NCI-H1930 (cell line): Measurements from ENCODE around the gene SPTBN5.

Experiments used
- DNase-seq, 2 experiments: peaks; one replicate each; lab custom pipeline; 2025; lab: John Stamatoyannopoulos, UW

SPTBN5 gene

DNA sequence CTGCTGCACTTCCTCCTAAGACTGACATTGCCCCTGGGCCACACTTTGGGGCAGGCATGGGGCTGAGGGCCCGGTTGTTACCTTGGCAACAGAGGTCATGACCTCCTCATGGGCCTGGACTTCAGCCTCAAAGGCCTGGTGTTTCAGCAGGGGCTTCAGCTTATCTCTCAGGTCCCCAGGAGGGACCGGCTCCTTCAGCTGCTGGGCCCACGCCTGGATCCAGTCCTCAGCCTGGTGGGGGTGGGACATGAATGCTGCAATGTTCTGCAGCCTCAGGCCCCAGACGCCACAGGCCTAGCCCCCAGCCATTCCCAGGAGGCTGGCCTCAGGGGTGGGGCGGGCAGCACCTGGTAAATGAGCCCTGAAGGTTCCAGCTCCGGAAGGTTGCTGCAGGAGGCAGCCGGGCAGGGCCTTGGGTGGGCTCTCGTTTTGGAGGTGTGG lies 27.6 kb downstream of the SPTBN5 start:
- no peak for DNase-seq

DNA sequence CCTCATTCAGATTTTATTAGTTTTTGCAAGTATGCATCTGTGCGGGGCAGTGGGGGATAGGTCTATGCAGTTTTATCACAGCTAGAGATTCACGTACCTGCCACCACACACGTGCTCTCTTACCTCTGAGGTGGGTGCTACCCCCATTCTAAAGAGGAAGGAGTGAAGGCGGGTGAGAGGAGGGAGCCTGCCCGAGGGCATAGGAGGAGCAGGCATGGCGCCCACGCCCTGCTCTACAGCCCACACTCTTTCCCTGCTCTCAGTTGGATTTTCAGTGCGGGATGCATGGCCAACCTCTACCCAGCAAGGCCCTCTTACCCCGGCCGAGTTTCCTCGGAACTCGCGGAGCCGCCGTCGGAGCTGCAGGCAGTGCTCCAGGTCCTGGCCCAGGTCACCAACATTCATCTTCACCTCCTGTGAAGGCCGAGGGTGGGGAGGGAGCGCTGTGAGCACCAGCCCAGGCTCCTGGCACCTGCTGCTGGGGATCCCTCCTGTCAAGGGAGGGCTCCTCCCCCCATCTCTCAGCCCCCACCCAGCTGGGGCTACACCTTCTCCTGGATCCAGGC lies 28.3 kb downstream of the SPTBN5 start:
- no peak for DNase-seq

DNA sequence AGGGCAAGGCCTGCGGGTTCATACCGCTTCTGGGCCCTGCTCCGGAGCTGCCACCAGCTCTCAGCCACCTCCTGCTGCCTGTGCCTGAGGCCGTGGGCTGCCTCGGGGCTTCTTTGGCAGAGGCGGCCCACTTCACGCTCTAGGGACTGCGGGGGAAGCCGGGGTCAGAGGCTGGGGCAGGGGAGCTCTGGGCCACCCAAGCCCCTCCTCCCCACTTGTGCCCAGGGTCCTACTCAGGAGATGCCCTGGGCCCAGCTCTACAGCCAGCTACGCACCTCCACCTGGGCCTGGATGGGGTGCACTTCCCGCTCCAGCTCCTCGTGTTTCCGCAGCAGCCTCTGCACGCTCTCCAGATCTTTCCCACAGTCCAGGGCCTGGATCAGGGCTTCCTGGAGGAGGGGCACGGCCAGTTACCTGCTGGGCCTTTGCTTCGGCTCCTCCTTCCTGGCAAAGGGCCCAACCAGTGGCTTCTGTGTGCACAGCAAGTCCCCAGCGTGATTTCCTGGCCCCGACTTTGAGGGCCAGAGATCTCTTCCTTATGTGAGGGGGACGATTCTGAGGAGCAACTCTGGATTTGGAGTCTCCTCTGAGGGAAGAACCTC lies 31.2 kb downstream of the SPTBN5 start:
- no peak for DNase-seq

DNA sequence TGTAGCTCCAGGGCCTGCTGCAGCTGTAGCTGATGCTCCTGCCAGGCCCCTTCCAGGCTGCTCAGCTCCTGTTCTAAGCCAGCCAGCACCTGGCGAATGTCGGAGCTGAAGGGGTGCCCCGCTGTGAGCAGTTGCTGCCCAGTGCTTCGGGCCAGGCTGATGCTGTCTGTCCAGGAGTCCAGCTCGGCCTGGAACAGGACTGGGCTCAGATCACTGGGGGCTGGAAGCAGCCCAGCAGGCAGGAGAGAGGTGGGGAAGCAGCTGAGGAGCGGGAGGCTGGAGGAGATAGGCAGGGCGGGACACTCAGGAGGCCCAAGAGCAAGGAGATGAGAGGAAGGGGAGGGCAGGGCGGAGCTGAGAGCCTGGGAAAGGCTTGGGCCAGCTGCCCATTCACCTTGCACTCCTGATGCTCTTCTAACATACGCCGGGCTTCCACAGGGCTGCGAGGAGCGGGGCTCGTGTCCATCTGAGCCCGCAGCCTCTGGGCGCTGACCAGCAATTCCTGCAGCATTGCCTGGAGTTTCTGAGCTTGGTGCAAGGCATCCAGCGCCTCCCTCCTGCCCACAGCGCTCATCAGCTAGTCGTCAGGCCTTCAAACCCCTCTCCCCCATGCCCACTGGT lies 32.0 kb downstream of the SPTBN5 start:
- no peak for DNase-seq

DNA sequence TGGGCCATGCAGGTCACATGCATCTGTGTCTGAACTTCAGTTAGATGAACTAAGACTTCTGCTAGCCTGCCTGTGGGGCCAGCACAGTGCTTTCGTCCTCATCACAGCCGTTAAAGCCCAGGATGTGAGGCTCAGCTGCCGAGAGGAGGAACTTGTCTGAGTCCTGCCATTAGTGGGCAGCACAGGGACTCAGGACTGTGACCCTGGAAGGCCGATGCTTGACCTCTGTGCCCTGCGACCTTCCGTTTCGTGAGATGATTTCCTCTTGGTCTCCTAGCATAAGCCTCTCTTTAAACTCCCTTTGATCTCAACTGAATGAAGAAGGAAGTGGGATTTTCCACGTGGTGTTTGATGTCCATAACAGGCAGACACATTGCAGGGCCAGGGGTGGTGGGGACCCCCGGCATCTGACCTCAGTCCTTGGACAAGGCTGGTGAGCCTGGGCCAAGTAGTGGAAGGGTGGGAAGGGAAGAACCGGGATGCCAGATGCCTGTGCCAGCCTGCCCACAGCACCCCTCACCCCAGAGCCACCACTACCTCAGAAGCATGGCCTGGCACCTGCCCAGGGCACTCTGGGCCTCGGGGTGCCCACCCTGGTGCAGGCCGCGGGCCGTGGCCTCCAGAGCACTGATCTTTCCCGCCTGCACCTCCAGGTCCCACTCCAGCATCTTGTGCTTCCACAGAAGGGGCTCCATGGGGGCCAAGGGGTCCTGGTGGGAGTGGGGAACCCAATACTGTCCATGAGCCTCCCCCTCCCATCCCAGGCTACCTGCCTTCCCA lies 33.6 kb downstream of the SPTBN5 start:
- no peak for DNase-seq

DNA sequence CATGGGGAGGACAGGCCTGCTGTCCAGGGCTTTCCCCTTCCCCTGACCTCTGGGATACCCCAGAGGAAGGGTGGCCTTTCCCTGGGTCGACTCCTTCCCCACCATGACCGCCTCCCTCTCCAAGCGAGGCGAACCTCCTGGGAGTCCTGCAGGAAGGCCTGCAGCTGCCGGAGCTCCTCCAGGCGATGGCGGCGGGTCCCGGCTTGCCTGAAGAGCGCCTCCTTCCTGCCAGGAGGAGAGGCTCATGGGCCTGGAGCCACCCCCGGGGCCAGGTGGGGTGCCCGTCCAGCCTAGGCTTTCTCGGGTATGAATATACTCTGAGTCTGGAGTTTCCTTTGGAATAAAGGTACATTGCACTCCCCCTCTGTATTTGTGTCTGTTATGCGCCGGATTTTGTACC lies 35.1 kb downstream of the SPTBN5 start:
- DNase-seq = no peak

DNA sequence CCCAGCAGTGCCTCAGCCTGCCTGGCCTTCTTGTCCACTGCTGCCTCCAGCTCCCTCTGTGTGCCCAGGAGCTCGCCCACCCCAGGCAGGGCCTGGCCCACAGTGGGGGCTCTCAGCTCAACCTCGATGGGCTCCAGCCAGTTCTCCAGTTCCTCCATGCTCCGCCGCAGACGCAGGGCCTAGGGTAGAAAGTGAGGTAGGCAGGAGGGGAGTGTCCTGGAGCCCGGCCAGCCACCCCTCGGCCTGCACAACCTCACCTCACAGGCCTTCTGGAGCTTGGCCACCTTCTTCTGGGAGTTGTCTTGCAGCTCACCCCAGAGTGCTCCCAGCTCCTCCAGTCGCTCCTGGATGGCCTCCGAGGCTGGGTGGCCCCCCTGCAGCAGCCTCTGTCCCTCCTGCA lies 36.5 kb downstream of the SPTBN5 start:
- DNase-seq = no peak

DNA sequence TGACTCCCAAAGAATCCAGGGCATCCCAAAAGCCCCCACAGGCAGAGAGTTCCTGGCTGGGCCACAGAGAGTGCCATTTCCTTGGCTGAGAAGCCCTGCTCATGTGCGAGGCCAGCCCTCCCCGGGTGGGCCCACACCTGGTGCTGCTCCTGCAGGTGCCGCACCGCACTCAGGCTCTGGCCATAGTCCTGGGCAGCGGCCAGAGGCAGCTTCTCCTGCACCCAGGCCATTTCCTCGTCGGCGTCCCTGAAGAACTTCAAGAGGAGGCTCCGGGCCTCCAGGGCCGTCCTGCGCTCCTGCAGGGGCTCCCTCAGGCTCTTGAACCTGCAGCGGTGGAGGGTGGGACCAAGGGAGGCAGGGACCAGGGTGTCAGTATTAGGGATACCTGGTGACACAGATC lies 37.1 kb downstream of the SPTBN5 start:
- DNase-seq = no peak

DNA sequence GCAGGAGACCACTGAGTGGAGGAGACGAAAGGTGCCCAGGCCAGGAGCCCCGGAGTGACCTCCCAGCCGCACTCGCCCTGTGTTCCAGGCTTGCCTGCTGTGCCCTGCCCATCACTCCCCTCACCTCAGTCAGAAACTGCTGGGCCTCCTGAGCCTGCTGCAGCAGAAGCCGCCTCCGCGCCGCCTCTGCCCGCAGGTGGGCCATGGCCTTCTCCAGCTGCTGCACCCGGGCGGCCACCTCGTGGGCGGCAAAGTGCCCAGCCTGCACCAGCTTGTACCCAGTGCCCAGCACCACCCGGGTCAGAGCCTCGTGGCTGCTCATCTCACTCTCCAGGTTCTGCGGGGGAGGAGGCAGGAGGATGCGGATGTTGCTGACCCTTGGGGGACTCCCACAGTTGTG lies 37.6 kb downstream of the SPTBN5 start:
- DNase-seq = no peak

DNA sequence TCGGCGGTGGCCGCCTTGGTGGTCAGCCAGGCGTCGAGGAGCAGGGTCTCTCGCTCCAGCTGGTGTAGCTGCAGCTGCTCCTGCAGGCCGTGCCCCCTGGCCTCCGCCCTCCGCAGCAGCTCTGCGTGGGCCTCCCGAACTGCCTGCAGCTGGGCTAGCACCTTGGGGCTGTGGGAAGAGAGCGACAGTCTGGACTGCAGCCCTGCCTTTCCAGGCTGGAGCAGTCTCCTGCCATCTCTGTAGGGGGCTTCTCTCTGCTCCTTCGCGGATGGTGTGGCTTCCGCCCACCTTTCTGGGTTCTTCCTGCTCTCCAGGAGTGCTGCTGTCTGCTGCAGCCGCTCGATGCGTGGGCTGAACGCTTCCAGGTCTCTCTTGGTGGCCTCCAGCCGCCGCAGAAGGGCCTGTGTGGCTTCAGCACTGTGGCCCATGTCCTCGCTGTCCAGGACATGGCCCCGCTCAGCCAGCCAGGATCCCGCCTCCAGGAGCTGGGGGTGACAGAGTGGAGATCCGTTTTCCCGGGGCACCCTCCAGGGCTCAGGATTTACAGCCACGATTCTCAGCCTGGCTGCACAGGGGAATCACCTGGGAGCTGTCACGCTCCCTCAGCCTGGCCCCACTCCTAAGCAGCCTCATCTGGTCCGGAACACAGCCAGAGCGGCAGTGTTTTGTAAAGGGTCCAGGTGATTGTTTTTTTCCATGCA lies 38.4 kb downstream of the SPTBN5 start:
- no peak for DNase-seq

DNA sequence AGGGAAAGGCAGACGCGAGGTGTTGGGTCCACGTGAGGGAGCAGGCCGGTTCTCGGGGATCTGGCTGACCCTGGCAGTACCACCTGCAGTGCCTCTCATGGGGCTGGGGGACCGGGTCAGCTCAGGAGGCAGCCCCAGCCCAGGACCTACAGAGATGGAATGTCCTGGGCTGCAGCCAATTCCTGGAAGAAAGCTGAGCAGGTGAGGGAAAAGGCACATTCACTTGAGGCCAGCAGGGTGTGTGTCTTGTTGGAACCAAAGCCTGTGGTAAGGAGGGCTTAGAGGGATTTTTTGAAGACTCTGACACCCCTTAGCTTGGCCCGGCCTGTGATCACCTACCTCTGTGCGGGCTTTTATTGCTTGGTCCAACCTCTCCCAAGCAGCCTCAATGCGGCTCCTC lies 39.4 kb downstream of the SPTBN5 start:
- no peak for DNase-seq

DNA sequence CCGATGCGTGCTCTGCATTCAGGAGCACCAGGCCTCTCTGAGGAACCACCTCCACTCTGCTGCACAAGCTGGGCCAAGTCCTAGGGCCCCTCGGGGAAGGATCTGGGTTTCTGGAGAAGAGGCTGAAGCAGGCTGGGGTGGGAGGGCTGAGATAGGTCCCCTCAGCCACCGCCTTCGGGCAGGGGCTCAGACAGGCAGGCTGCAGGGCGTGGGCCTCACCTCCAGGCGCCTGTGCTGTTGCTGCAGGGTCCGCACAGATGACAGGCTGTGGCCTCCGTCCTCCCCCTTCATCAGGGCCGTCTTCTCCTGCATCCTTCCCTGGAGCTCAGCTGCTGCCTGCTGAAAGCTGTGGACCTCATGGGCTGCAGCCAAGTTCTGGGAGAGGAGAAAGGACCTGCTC lies 40.0 kb downstream of the SPTBN5 start:
- no peak for DNase-seq

DNA sequence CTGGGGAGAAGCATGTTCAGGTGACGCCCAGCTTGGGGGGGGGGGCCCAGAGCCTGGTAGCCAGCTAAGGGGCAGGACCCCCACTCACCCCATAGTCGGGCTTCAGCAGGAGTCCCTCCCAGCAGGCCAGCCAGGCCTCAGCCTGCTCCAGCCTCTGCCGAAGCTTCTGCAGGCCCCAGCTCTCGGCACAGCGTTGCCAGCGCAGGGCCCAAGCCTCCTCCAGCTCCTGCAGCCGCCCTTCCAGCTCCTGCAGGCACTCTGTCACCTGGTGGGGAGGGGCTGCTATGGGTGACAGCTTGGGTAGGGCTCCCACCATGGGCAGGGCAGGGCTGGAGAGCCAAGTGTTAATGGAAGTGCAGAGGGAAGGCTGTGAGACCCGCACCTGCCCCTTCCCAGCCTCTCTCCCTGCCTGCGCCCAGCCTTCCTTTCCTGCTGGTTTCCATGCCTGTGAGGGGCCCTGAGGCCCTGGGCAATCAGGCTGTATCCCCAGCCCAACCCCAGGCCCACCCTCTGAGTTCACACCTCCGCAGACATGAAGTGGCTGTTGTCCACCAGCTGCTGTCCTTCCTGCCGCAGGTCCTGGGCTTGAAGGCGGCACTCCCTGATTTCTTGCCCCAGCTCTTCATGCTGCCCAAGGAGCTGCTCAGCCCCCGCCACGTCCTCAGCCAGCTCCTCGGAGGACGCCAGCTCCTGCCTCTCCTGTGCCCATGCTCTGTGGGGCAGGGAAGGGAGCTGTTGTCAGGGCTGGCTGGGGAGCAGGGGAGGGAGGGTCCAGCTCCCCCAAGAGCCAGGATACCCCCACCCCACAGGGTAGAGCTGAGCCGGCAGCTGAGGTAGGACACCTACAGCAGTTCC lies 40.9 kb downstream of the SPTBN5 start:
- DNase-seq = no peak

DNA sequence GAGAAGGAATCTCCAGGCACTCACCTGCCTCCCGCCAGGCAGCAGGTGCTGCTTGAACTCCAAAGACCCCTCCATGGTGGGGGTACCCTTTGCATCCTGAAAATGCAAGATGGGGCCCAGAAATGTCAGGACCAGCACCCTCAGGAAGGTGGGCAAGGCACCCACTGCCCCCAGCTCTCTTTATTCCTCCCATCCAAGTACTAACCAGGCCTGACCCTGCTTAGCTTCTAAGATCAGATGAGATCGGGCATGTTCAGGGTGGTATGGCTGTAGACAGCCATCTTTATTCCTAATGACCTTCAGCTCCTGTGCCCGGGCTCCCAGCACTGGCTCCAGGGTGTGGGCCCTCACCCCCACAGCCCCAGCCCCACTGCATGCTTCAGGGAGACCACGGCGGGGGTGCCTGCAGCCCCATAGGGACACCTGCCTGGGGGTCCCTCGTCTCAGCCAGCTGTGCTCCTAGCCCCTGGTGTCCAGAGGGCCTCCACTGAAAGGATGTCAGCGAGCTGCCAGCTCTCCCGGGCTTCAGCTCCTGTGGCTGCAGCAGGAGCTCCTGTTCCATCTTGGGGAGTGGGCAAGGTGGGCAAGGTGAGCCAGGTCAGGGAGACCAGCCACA lies 42.0 kb downstream of the SPTBN5 start:
- no peak for DNase-seq

DNA sequence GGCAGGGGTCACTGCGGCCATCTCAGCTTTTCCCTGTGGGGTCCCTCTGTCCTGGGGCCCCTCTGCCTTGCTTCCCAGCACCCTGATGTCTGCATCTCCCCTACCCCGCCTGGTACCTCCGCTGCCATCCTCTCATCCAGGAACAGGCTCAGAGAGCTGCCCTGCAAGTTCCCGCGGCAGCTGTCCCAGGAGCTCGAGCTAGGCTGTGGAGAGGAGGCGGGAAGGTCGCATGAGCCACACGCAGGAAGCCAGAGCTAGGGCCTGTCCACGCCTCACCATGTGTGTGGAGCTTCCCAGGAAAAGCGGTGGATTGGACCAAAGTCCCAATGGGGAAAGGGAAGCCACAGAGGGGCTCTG lies 42.7 kb downstream of the SPTBN5 start:
- no peak for DNase-seq

DNA sequence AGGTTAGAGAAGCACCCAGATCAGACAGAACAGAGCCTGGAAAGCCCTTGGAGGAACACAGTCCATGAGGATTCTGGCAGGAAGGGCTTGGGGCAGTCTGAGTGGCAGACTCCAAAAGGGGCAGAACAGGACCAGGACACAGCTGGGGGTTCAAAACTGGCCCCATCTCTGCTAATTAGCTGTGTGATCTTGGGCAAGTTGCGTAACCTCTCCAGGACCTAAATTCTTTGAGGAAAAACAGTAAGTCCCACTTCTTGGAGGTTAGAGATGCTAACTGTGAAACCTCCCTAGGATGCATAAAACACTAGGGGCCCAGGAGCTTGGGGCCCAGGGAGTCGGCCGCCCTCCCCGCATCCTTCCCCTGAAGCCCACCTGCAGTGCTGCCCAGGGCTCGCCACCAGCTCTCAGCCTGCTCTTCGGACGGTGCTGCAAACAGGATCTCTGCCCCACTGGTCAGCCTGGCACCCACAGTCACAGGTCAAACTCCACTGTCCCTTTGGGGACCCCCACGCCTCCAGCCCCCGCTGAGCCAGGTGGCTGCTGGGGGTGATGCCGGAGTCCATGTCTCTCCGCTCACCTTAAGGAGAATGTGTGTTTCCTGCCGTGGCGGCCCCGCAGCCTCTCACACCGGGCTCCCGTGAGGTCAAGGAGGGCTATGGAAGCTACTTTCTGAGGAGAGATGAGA lies 43.2 kb downstream of the SPTBN5 start:
- no peak for DNase-seq

DNA sequence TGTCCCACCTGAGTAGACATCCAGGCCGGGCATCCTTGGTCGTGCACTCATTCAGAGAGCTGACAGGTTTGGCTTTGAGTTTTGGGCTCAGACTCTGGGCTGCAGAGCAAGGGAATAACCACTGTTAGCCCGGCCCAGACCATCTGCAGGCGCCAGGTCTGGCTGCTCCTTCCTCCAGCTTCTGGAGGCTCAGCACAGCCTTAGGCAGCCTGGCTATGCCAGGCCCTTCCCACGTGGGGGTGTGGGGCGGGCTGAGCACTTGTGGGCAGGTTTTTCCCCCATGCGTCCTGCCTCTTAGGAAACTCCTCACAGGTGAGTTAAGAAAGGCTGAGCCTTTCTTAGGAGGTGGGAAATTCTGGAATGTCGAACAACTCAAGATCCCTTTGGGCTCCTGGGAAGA lies 44.0 kb downstream of the SPTBN5 start:
- no peak for DNase-seq

DNA sequence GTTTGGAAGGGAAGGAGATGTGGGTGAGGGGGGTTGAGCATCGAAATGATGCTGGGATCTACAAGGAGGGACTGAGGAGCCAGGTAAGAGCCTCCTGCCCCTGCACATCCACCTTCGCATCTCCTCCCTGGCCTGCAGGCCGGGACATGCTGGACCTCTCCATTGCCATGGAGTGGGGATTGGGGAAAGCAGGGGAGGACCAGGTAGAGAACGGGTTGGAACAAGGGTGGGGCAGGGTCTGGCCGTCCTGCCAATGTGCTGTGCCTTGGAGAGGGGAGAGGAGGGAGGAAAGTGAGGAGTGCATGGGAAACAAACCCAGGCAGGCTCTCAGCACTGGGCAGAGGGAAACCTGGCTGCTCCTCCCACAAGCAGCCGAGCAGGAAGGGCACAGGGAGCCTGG lies 44.6 kb downstream of the SPTBN5 start:
- no peak for DNase-seq

DNA sequence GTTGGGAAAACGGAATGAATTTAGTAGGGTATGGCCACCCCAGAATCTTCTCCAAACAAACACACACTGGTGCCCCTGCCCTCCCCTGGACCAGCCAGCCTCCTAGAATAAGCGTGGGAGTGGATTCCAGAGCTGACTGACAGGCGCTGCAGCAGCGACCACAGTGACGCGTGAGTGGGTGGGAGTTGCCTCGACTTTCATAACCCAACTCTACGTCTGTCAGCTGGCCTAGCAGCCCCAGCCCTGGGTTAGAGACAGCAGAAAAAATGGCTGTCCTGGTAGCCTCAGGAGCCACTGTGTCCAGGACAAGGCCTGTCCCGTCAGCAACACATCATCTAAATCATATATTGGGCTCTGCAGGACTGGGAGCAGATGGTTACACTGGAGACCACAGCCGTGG lies 45.2 kb downstream of the SPTBN5 start:
- DNase-seq = no peak

DNA sequence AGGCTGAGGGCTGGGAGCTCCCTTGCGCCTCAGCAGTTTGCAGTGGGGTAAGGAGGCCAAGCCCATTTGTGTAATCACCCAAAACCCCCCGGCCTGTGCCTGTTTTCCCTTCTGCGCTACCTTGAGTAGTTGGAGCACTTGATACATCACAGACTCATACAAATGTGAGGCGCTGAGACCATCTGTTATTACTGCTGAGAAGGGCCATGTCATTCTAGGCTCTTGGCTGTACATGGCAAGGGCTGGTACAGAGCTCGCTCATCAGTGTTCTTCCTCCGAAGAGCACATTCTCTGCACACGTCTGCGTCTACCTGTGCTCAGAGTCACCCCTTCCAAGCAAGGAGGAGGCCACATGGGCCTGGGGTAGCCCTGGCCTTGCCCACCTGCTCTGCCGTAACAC lies 45.9 kb downstream of the SPTBN5 start:
- DNase-seq = no peak

DNA sequence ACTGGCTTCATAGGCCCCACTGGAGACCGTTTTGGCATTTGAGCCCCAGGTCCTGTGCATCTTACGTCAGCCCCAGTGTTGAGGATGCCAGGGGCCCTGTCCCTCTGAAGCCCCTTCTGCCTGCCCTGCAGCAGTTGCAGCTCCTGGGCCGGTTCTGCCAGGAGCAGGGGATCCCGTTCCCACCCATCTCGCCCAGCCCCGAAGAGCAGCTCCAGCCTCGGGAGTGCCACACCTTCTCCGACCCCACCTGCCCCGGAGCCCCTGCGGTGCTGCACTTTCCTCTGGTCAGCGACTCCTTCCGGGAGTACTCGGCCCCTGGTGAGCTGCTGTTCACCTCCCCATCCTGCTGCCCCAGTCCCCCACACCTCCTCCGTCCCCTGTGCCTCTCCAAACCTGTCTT lies 46.6 kb downstream of the SPTBN5 start:
- DNase-seq = no peak
